GM12878 (cell line): ENCODE data around the gene HAS3. TPM values are rescaled to one million over a fixed set of nuclear protein-coding genes. Genes with fewer than 3 reads are reported as not detected.

Experiments used
- ATAC-seq: fragments of 200-7000 bp; cut with Tn5 transposase; 3 replicates; pipeline ENCODE4 v1.9.1; 2020; ENCODE audit warnings: mild to moderate bottlenecking, moderate library complexity
- BruUV-seq: library from RNA; stranded (reverse); fragments of 400-500 nt; replicated peaks from 2 replicates; lab custom pipeline; 2021; lab: Mats Ljungman, UMichigan
- CTCF ChIA-PET: fragments of 300-600 bp; sonication (Branson Sonifier 250); formaldehyde crosslinking; extraction: SDS; loops from one replicate; lab custom pipeline; 2021; ENCODE audit warnings: inconsistent platforms; lab: Yijun Ruan, JAX
- POLR2A ChIA-PET: fragments of 350-600 bp; formaldehyde crosslinking; extraction: SDS; loops from one replicate; lab custom pipeline; 2021; ENCODE audit warnings: inconsistent platforms; lab: Charles Lee
- RAD21 ChIA-PET: fragments of 300-600 bp; sonication (Branson Sonifier 250); formaldehyde crosslinking; loops from one replicate; lab custom pipeline; 2023; ENCODE audit warnings: antibody characterized with exemption; ENCODE audit not compliant: unreplicated experiment; lab: Charles Lee
- SMC1A ChIA-PET: fragments of 300-600 bp; sonication (Branson Sonifier 250); formaldehyde crosslinking; loops from one replicate; lab custom pipeline; 2023; ENCODE audit not compliant: unreplicated experiment, uncharacterized antibody; lab: Charles Lee
- DNase-seq: peaks from one replicate; pipeline ENCODE4 v3.0.0-alpha.2; 2011; ENCODE audit warnings: low read depth, low spot score
- FAIRE-seq: peaks from 3 replicates; lab custom pipeline; 2011; peaks lifted over from hg19 to GRCh38; lab: Jason Lieb, UNC
- H2AFZ ChIP-seq: 2 replicates; pipeline ENCODE4 v1.6.0; 2011; ENCODE audit warnings: low read depth, low read length, control low read depth; ENCODE audit not compliant: control insufficient read depth
- H3K27ac ChIP-seq: 2 replicates; pipeline ENCODE4 v1.5.1; 2011; ENCODE audit warnings: control low read depth; ENCODE audit not compliant: control insufficient read depth, insufficient read depth
- H3K27me3 ChIP-seq, 2 experiments: replicated peaks in 1 of 2; 2 replicates each; pipeline versions ENCODE4 v1.6.0 to v1.6.1; 2011; ENCODE audit warnings: low read length in 1 of 2; ENCODE audit not compliant: control insufficient read depth in 2 of 2, insufficient read depth in 2 of 2
- H3K36me3 ChIP-seq, 2 experiments: 2 replicates each; pipeline ENCODE4 v1.5.1; 2011; ENCODE audit warnings: low read length in 1 of 2; ENCODE audit not compliant: control insufficient read depth in 2 of 2, insufficient read depth in 2 of 2
- H3K4me1 ChIP-seq: 2 replicates; pipeline ENCODE4 v1.6.1; 2011; ENCODE audit warnings: mild to moderate bottlenecking, low read length, moderate library complexity, mixed read lengths; ENCODE audit not compliant: control insufficient read depth, insufficient read depth
- H3K4me2 ChIP-seq: 2 replicates; pipeline ENCODE4 v1.6.0; 2011; ENCODE audit warnings: control low read depth; ENCODE audit not compliant: control insufficient read depth, insufficient read depth
- H3K4me3 ChIP-seq: fragments of 200-600 bp; sonication (generic); 2 replicates; pipeline ENCODE4 v1.5.1; 2016
- H3K79me2 ChIP-seq: 2 replicates; pipeline ENCODE4 v1.6.0; 2011; ENCODE audit warnings: low read length; ENCODE audit not compliant: control insufficient read depth, insufficient read depth
- H3K9ac ChIP-seq: 2 replicates; pipeline ENCODE4 v1.8.0; 2011; ENCODE audit warnings: low read length, control low read depth, mixed read lengths; ENCODE audit not compliant: control insufficient read depth, insufficient read depth
- H3K9me3 ChIP-seq: replicated peaks from 3 replicates; pipeline ENCODE4 v1.5.1; 2011; ENCODE audit warnings: mild to moderate bottlenecking, low read length; ENCODE audit not compliant: control insufficient read depth, insufficient read depth
- H4K20me1 ChIP-seq: 2 replicates; pipeline ENCODE4 v1.6.0; 2011; ENCODE audit not compliant: control insufficient read depth, insufficient read depth
- BCL11A ChIP-seq: IDR thresholded peaks from 2 replicates; pipeline ENCODE4 v1.6.1; 2011; ENCODE audit warnings: low read depth, low read length
- BRCA1 ChIP-seq: IDR thresholded peaks from 2 replicates; pipeline ENCODE4 v1.6.1; 2011; ENCODE audit warnings: low read depth, low read length, improper control_type of control experiment
- CREM ChIP-seq: IDR thresholded peaks from 2 replicates; pipeline ENCODE4 v1.6.1; 2014; ENCODE audit warnings: antibody characterized with exemption, low read depth
- FOXK2 ChIP-seq: fragments of 450-650 bp; IDR thresholded peaks from 2 replicates; pipeline ENCODE4 v1.6.1; 2017; ENCODE audit warnings: mild to moderate bottlenecking, moderate library complexity
- HDGF ChIP-seq: fragments of 450-650 bp; IDR thresholded peaks from 2 replicates; pipeline ENCODE4 v1.6.1; 2016; ENCODE audit warnings: antibody characterized with exemption
- HSF1 ChIP-seq: fragments of 150-350 bp; IDR thresholded peaks from 2 replicates; pipeline ENCODE4 v1.6.1; 2014; ENCODE audit warnings: mild to moderate bottlenecking, low read depth, low read length
- MAX ChIP-seq: IDR thresholded peaks from 2 replicates; pipeline ENCODE4 v1.6.1; 2012; ENCODE audit warnings: low read depth, low read length, improper control_type of control experiment
- MEF2A ChIP-seq: IDR thresholded peaks from 2 replicates; pipeline ENCODE4 v1.6.1; 2011; ENCODE audit warnings: low read depth, mild to moderate bottlenecking, low read length, moderate library complexity; ENCODE audit not compliant: insufficient read depth
- MLLT1 ChIP-seq: fragments of 450-650 bp; IDR thresholded peaks from 2 replicates; pipeline ENCODE4 v1.6.1; 2016; ENCODE audit warnings: mild to moderate bottlenecking
- PAX5 ChIP-seq: IDR thresholded peaks from 2 replicates; pipeline ENCODE4 v1.6.1; 2011; ENCODE audit warnings: low read depth, low read length, borderline replicate concordance
- RBBP5 ChIP-seq: fragments of 200-600 bp; sonication (generic); conservative IDR thresholded peaks from 2 replicates; pipeline ENCODE4 v1.6.1; 2016
- SUPT20H ChIP-seq: IDR thresholded peaks from 2 replicates; pipeline ENCODE4 v1.6.1; 2011; ENCODE audit warnings: low read depth, mild to moderate bottlenecking, low read length, moderate library complexity, borderline replicate concordance; ENCODE audit not compliant: control insufficient read depth
- TCF7 ChIP-seq: IDR thresholded peaks from 2 replicates; pipeline ENCODE4 v1.6.1; 2014; ENCODE audit warnings: antibody characterized with exemption, borderline replicate concordance
- ZBED1 ChIP-seq: IDR thresholded peaks from 2 replicates; pipeline ENCODE4 v1.6.1; 2016; ENCODE audit warnings: borderline replicate concordance
- ZZZ3 ChIP-seq: IDR thresholded peaks from 2 replicates; pipeline ENCODE4 v1.6.1; 2011; ENCODE audit warnings: low read depth; ENCODE audit not compliant: control insufficient read depth, insufficient read length
- WGBS: methylation state at CpG from one replicate; pipeline ENCODE4 v1.1.6; 2016; ENCODE audit warnings: low lambda C conversion rate; ENCODE audit not compliant: insufficient replicate concordance, insufficient coverage; ENCODE audit errors: missing lambda C conversion rate; 5-methylcytosine and 5-hydroxymethylcytosine counted together
- in situ Hi-C: fragments of 300-500 bp; cut with MboI; formaldehyde crosslinking; loops from 9 replicates; pipeline ENCODE4 v1.14.3; 2018; ENCODE audit warnings: mixed read lengths
- intact Hi-C: fragments of 100-400 bp; cut with micrococcal nuclease; formaldehyde crosslinking; loops from one replicate; pipeline ENCODE4 v1.14.2; 2022; ENCODE audit not compliant: unreplicated experiment
- polyA plus RNA-seq, 11 experiments: library from polyadenylated mRNA; depleted of rRNA in 4 of 11; unstranded in 6 of 11; stranded (reverse) in 5 of 11; fragments of >200 nt; fragmentation: Nextera tagmentation in 4 of 11; fragmentation: Illumina TruSeq in 1 of 11; extraction: Ambion mirVana in 4 of 11; extraction: Trizol in 1 of 11; gene quantifications; 1 replicate in 1 of 11; 2 replicates in 10 of 11; pipeline versions ENCODE4 v1.2.1 to v1.2.3, GENCODE V29; 2011 to 2016; ENCODE audit warnings: inconsistent platforms in 2 of 11, missing spikeins in 2 of 11, low read depth in 1 of 11
- total RNA-seq, 4 experiments: library from RNA; depleted of rRNA in 3 of 4; stranded (reverse); fragments of >200 nt in 3 of 4; fragmentation: Illumina TruSeq in 1 of 4; extraction: Trizol in 1 of 4; gene quantifications; 2 replicates each; pipeline versions ENCODE4 v1.2.1 to v1.2.3, GENCODE V29; 2013 to 2021

HAS3 gene
- total and polyA plus RNA-seq, 10 of the 15 experiments (the other 5 are each of a cell fraction or from before 2014, with no cell fraction given) = 0.06 to 0.56 (median 0.19) TPM; not detected in 2

GRCh38 chr16:69111876-69112230, 6.4 kb downstream of the HAS3 start:
- no peak for DNase-seq
- in situ Hi-C loops (no loop called here), intact Hi-C loops (no loop called here)
- ChIA-PET POLR2A (interaction anchor here (0.6 kb wide), 1 partner anchor 245 kb away, joined by 4 read pairs; no protein-coding TSS in a partner anchor), SMC1A (interaction anchor here (0.7 to 4.3 kb wide), 3 partner anchors 12 to 693 kb away, joined by 3 to 20 read pairs (median 3); no protein-coding TSS in a partner anchor), RAD21 (interaction anchor here (0.9 to 1.4 kb wide), 2 partner anchors 39 to 264 kb away, joined by 4 read pairs; no protein-coding TSS in a partner anchor), CTCF (interaction anchor here (0.7 to 4.0 kb wide), 12 partner anchors 12 to 590 kb away, joined by 3 to 38 read pairs (median 8); partner anchors contain the start of genes CHTF8 and UTP4)
- Histone ChIP-seq H3K9me3 (no peaks in the 10 kb centered on the region), H2AFZ (no peak overlapping the region), H3K4me3 (no peak overlapping the region), H3K79me2 (no peaks in the 10 kb centered on the region), H3K27me3 (peaks cover 0 to 1% of the 10 kb centered on the region in 2 experiments; a peak in 1 of 4 replicates), H3K4me2 (no peak overlapping the region), H3K36me3 (no peaks in the 10 kb centered on the region; a peak in 2 of 4 replicates), H3K27ac (no peak overlapping the region), H3K9ac (no peak overlapping the region), H4K20me1 (no peaks in the 10 kb centered on the region), H3K4me1 (peaks cover 3% of the 10 kb centered on the region)
- ATAC-seq = no peak
- 100% methylated on average over 5 of the region's 5 CpGs for WGBS
- no TSS peak for BruUV-seq
- TF ChIP-seq SUPT20H (no peak), PAX5 (no peak), TCF7 (no peak), ZBED1 (no peak), BRCA1 (no peak), MLLT1 (no peak), FOXK2 (no peak), HDGF (no peak), BCL11A (no peak), MAX (no peak), RBBP5 (no peak), ZZZ3 (no peak), HSF1 (no peak), MEF2A (no peak), CREM (no peak)
- FAIRE-seq = no peak
